NCI-H2029 (cell line): ENCODE results near the gene FRRS1.
"Not testable (repeated sequence)": the region's sequence is repeated elsewhere in the genome, so short reads cannot be mapped to it uniquely, and the experiment has no call there.

Source experiments
- DNase-seq: peaks from one replicate; lab custom pipeline; 2025; lab: John Stamatoyannopoulos, UW

Gene FRRS1

GRCh38 chr1:99768104-99768503, 1.7 kb upstream of the FRRS1 start:
- DNase-seq: no peak

- DNase-seq: no peak
Measured at GRCh38 chr1:99764909-99765308, 1.5 kb downstream of the FRRS1 start.

- DNase-seq: no peak
Measured at GRCh38 chr1:99764439-99764838, 2.0 kb downstream of the FRRS1 start.

GRCh38 chr1:99763956-99764355, 2.5 kb downstream of the FRRS1 start:
- no peak for DNase-seq

GRCh38 chr1:99761774-99762173, 4.7 kb downstream of the FRRS1 start:
- no peak for DNase-seq

GRCh38 chr1:99759518-99760160, 6.8 kb downstream of the FRRS1 start:
- no peak for DNase-seq

GRCh38 chr1:99758686-99759517, 7.5 kb downstream of the FRRS1 start:
- DNase-seq: not testable (repeated sequence)

- no peak for DNase-seq
Measured at GRCh38 chr1:99758073-99758511, 8.3 kb downstream of the FRRS1 start.

- DNase-seq: no peak
Measured at GRCh38 chr1:99756598-99756997, 9.8 kb downstream of the FRRS1 start.

GRCh38 chr1:99755664-99756063, 10.8 kb downstream of the FRRS1 start:
- no peak for DNase-seq

GRCh38 chr1:99754697-99755096, 11.7 kb downstream of the FRRS1 start:
- DNase-seq: no peak

GRCh38 chr1:99754055-99754626, 12.3 kb downstream of the FRRS1 start:
- DNase-seq: no peak

- no peak for DNase-seq
Measured at GRCh38 chr1:99751877-99752504, 14.4 kb downstream of the FRRS1 start.

GRCh38 chr1:99749504-99750347, 16.7 kb downstream of the FRRS1 start:
- no peak for DNase-seq

- no peak for DNase-seq
Measured at GRCh38 chr1:99748419-99748818, 18.0 kb downstream of the FRRS1 start.

GRCh38 chr1:99745684-99746083, 20.8 kb downstream of the FRRS1 start:
- DNase-seq: no peak

- DNase-seq: no peak
Measured at GRCh38 chr1:99745061-99745460, 21.4 kb downstream of the FRRS1 start.

- DNase-seq: no peak
Measured at GRCh38 chr1:99740141-99740540, 26.3 kb downstream of the FRRS1 start.

GRCh38 chr1:99738858-99739465, 27.5 kb downstream of the FRRS1 start:
- no peak for DNase-seq

- DNase-seq: no peak
Measured at GRCh38 chr1:99737016-99737415, 29.4 kb downstream of the FRRS1 start.

- no peak for DNase-seq
Measured at GRCh38 chr1:99735852-99736251, 30.6 kb downstream of the FRRS1 start.
